ENCODE measurements around the gene WDR93. TPM values are rescaled to one million over a fixed set of nuclear protein-coding genes. Genes with fewer than 3 reads are reported as not detected.

WDR93 gene
- polyA plus RNA-seq, 3 donors: not detected

DNA sequence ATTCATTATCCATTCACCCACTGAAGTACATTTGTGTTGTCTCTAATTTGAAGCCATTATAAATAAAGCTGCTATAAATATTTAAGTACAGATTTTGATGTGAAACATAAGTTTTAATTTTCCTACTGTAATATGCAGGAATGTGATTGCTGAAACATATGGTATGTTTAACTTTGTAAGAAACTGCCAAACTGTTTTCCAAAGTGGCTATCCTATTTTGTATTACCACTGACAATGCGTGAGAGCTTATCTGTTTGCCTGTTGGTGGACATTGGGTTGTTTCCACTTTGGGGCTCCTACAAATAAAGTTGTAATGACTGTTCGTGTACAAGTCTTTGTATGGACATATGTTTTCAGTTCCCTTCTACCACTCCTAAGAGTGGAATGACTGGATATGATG, 2.5 kb downstream of the WDR93 start:
- no CpG with 5 or more reads among the region's 2 CpGs for WGBS (ENCODE audit: insufficient coverage)
- Histone ChIP-seq H3K4me2 (replicated peaks; ENCODE audit: extremely low read depth, low read length, poor library complexity, severe bottlenecking) (no peak overlapping the region), H3K4me3 (replicated peaks in 1 of 3; ENCODE audit: low read depth in 2 of 3, low read length in 3 of 3) (no peak overlapping the region), H3K27me3 (ENCODE audit: control insufficient read depth in 2 of 2, insufficient read depth in 2 of 2, low read length in 2 of 2) (no peaks in the 10 kb centered on the region), H3K27ac (ENCODE audit: low read depth in 1 of 2, low read length in 2 of 2) (no peak overlapping the region), H2AFZ (ENCODE audit: insufficient read depth, low read depth, low read length, poor library complexity, severe bottlenecking) (no peak overlapping the region), H3K4me1 (ENCODE audit: control insufficient read depth in 1 of 2, insufficient read depth in 2 of 2, low read length in 2 of 2) (peaks cover 11 to 14% of the 10 kb centered on the region in 2 donors), H3K36me3 (replicated peaks in 1 of 2; ENCODE audit: control insufficient read depth in 1 of 2, insufficient read depth in 2 of 2, low read length in 2 of 2) (no peaks in the 10 kb centered on the region), H3K9ac (ENCODE audit: insufficient read depth, low read length, poor library complexity, severe bottlenecking) (no peak overlapping the region), H4K20me1 (ENCODE audit: insufficient read depth, low read length) (no peaks in the 10 kb centered on the region), H3K9me3 (replicated peaks in 1 of 2; ENCODE audit: control insufficient read depth in 1 of 2, insufficient read depth in 1 of 2, low read length in 2 of 2) (no peaks in the 10 kb centered on the region), H3K79me2 (ENCODE audit: insufficient read depth, low read length) (no peaks in the 10 kb centered on the region)
- TF ChIP-seq CTCF (IDR thresholded peaks at IDR 0.05): no peak
- Mint-ChIP-seq H3K27me3 (ENCODE audit: low read depth in 3 of 3) (peaks cover 0 to 14% (median 12%) of the 10 kb centered on the region in 3 donors), H3K36me3 (no peaks in the 10 kb centered on the region), H3K4me3 (no peak overlapping the region), H3K9me3 (peaks cover 0 to 2% (median 0%) of the 10 kb centered on the region in 7 donors), H3K4me1 (peaks cover 14% of the 10 kb centered on the region), H3K27ac (no peak overlapping the region)
- intact Hi-C loops (cut with micrococcal nuclease): no loop called here
- no peak for DNase-seq

DNA sequence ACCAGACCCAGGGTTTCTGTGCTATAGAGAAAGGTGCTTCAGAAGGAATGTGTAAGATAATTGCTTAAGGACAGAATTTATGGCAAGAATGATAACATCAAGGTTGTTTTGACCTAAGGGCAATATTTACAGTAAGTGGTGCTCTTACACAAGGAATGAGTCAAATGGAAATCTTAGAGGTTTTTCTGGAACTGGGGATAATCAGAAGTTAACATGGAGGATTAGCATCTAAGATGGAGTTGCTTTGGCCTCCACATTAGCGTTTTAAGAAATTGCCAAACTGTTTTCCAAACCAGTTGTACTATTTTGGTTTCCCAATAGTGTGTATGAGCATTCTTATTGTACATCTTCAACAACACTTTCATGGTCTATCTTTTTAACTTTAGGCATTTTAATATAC, 3.1 kb downstream of the WDR93 start:
- Mint-ChIP-seq H3K9me3 (peaks cover 0 to 2% (median 0%) of the 10 kb centered on the region in 7 donors), H3K27ac (no peak overlapping the region), H3K4me1 (peaks cover 14% of the 10 kb centered on the region), H3K4me3 (no peak overlapping the region), H3K27me3 (ENCODE audit: low read depth in 3 of 3) (peaks cover 0 to 14% (median 12%) of the 10 kb centered on the region in 3 donors), H3K36me3 (no peaks in the 10 kb centered on the region)
- Histone ChIP-seq H4K20me1 (ENCODE audit: insufficient read depth, low read length) (no peaks in the 10 kb centered on the region), H3K4me2 (replicated peaks; ENCODE audit: extremely low read depth, low read length, poor library complexity, severe bottlenecking) (no peak overlapping the region), H3K9me3 (replicated peaks in 1 of 2; ENCODE audit: control insufficient read depth in 1 of 2, insufficient read depth in 1 of 2, low read length in 2 of 2) (no peaks in the 10 kb centered on the region), H3K4me1 (ENCODE audit: control insufficient read depth in 1 of 2, insufficient read depth in 2 of 2, low read length in 2 of 2) (peaks cover 11 to 14% of the 10 kb centered on the region in 2 donors), H3K27me3 (ENCODE audit: control insufficient read depth in 2 of 2, insufficient read depth in 2 of 2, low read length in 2 of 2) (no peaks in the 10 kb centered on the region), H3K27ac (ENCODE audit: low read depth in 1 of 2, low read length in 2 of 2) (no peak overlapping the region), H3K4me3 (replicated peaks in 1 of 3; ENCODE audit: low read depth in 2 of 3, low read length in 3 of 3) (no peak overlapping the region), H2AFZ (ENCODE audit: insufficient read depth, low read depth, low read length, poor library complexity, severe bottlenecking) (no peak overlapping the region), H3K79me2 (ENCODE audit: insufficient read depth, low read length) (no peaks in the 10 kb centered on the region), H3K36me3 (replicated peaks in 1 of 2; ENCODE audit: control insufficient read depth in 1 of 2, insufficient read depth in 2 of 2, low read length in 2 of 2) (no peaks in the 10 kb centered on the region), H3K9ac (ENCODE audit: insufficient read depth, low read length, poor library complexity, severe bottlenecking) (no peak overlapping the region)
- no peak for DNase-seq
- intact Hi-C loops (cut with micrococcal nuclease): no loop called here
- WGBS (ENCODE audit: insufficient coverage): no CpG with 5 or more reads among the region's 1 CpG
- TF ChIP-seq CTCF (IDR thresholded peaks at IDR 0.05): no peak

All from CD14-positive monocyte (primary cell).